SU-DHL-6 (cell line): Measurements from ENCODE around the gene TENT4B.

ENCODE experiments used
- CTCF ChIP-seq: fragments of 200-600 bp; sonication (generic); IDR thresholded peaks from one replicate; pipeline ENCODE4 v1.5.1; 2017; ENCODE audit warnings: antibody characterized with exemption, mild to moderate bottlenecking, low read length, moderate library complexity; ENCODE audit not compliant: insufficient read depth, poor library complexity, severe bottlenecking
- EZH2phosphoT487 ChIP-seq: fragments of 200-600 bp; sonication (generic), shearing (Covaris generic); conservative IDR thresholded peaks from 2 replicates; pipeline ENCODE4 v1.6.1; 2018; ENCODE audit warnings: mild to moderate bottlenecking, antibody characterized with exemption, low read length, moderate library complexity, mixed read lengths

- TF ChIP-seq CTCF (no peak), EZH2phosphoT487 (no peak)
These were observed 114.1 kb downstream of the TENT4B start for GRCh38 chr16:50267151-50267631.
